Kidney epithelial cell (primary cell): Measurements from ENCODE around the gene CLMN. TPM values are rescaled to one million over a fixed set of nuclear protein-coding genes. Genes with fewer than 3 reads are reported as not detected.

Experiments used
- DNase-seq: peaks from one replicate; pipeline ENCODE4 v3.0.0-alpha.2; 2010; ENCODE audit warnings: low read depth
- H3K27me3 ChIP-seq: 2 replicates; pipeline ENCODE4 v1.6.0; 2011; ENCODE audit warnings: low read length; ENCODE audit not compliant: control insufficient read depth, insufficient read depth
- H3K36me3 ChIP-seq: 2 replicates; pipeline ENCODE4 v1.5.1; 2011; ENCODE audit warnings: low read length; ENCODE audit not compliant: control insufficient read depth, insufficient read depth
- H3K4me3 ChIP-seq: 2 replicates; pipeline ENCODE4 v1.5.1; 2011; ENCODE audit warnings: low read depth, mild to moderate bottlenecking, control low read depth, low read length
- total RNA-seq: library from RNA; depleted of rRNA; stranded (reverse); fragments of >200 nt; gene quantifications from 2 replicates; pipeline ENCODE4 v1.2.3, GENCODE V29; 2015
- TF ChIP-seq, protein P1 (sequence below): IDR thresholded peaks from 2 replicates; pipeline ENCODE4 v1.5.1; 2011; ENCODE audit warnings: mild to moderate bottlenecking, moderate library complexity, low read length, control low read depth, inconsistent platforms; ENCODE audit not compliant: insufficient read depth, poor library complexity, severe bottlenecking

CLMN gene
- total RNA-seq, 1 donor from 2014 or later, result 9.8 TPM

DNA sequence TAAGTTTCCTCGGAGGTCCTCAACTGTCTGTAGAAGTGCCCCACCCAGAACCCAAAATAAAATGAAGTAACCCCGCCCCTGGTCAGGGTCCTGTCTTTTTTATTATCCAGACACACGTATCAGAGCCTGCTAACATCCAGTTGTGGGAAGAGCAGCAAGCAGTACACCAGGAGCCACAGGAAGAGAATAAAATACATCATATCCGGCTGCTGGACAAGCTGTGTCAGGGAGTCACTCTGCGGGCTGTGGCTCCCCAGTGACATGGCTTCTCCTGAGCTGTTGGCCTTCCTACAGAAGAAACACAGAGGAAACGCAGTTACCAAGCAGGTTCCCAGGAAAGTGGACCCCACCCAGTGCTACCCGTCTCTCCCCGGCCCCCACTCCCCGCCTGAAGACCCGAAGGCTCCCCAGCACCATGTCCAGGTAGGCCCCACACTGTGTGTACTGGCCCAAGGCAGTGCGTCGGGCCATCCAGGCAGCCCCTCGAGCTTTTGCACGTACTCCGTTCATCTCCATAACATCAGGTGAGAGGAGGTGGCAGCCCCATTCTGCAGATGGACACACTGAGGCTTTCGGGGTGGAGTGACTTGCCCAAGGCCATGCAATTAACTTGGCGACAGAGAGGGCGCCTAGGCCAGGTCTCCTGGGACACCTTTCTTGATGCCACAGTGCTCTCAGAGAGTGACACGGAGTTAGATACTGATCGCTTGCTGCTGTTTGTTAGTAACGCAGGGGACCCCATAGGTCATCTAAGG is 128.1 kb downstream of the CLMN start:
- no peak overlapping the region for H3K4me3 ChIP-seq
- no peaks in the 10 kb centered on the region for H3K36me3 ChIP-seq
- no peak for DNase-seq
- TF ChIP-seq, protein P1, sequence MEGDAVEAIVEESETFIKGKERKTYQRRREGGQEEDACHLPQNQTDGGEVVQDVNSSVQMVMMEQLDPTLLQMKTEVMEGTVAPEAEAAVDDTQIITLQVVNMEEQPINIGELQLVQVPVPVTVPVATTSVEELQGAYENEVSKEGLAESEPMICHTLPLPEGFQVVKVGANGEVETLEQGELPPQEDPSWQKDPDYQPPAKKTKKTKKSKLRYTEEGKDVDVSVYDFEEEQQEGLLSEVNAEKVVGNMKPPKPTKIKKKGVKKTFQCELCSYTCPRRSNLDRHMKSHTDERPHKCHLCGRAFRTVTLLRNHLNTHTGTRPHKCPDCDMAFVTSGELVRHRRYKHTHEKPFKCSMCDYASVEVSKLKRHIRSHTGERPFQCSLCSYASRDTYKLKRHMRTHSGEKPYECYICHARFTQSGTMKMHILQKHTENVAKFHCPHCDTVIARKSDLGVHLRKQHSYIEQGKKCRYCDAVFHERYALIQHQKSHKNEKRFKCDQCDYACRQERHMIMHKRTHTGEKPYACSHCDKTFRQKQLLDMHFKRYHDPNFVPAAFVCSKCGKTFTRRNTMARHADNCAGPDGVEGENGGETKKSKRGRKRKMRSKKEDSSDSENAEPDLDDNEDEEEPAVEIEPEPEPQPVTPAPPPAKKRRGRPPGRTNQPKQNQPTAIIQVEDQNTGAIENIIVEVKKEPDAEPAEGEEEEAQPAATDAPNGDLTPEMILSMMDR, result no peak
- no peaks in the 10 kb centered on the region for H3K27me3 ChIP-seq

DNA sequence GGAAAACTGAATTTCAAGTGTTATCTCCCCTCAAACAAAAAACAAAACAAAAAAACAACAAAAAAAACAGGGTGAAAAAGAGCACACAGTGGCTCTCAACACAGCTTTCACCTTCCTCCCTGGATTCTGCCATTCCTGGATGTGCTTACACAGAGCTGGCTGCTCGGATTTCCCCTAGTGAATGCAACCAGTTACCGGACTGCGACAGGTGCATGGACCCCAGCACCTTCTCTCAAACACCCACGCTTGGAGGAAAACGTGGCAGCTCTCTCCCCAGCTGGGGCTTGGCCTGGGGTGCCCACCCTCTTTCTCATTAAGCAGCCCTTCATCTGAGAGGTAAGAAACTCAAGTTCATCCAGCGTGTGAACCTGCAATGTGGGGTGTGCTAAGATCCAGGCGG is 128.9 kb downstream of the CLMN start:
- H3K36me3 ChIP-seq, result no peaks in the 10 kb centered on the region
- H3K4me3 ChIP-seq, result no peak overlapping the region
- H3K27me3 ChIP-seq, result no peaks in the 10 kb centered on the region
- TF ChIP-seq, protein P1, result no peak
- DNase-seq, result no peak

DNA sequence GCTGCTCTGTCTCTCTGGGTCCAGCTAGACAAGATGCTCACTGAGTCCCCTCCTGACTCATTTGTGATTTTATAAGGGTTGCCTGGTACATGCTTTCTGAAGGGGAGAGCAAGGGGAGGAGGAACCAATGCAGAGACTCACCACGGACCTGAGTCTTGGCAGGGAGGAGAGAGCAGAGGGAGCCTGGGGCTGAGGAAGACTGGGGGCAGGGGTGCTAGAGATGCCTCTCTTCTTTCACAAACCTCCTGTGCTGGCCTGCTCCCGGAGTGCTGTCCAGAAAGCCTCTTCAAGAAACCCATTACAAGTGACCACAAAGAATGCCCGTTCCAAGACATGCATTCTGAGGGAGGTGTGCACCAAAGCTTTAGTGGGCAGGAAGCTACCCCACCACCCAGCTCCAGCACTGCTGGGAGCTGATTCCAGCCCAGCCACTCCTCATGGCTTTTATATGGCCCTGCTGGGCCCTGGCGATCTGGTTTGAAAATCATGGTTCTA is 129.3 kb downstream of the CLMN start:
- DNase-seq, result no peak
- no peaks in the 10 kb centered on the region for H3K27me3 ChIP-seq
- TF ChIP-seq, protein P1, result no peak
- no peak overlapping the region for H3K4me3 ChIP-seq
- H3K36me3 ChIP-seq, result no peaks in the 10 kb centered on the region

DNA sequence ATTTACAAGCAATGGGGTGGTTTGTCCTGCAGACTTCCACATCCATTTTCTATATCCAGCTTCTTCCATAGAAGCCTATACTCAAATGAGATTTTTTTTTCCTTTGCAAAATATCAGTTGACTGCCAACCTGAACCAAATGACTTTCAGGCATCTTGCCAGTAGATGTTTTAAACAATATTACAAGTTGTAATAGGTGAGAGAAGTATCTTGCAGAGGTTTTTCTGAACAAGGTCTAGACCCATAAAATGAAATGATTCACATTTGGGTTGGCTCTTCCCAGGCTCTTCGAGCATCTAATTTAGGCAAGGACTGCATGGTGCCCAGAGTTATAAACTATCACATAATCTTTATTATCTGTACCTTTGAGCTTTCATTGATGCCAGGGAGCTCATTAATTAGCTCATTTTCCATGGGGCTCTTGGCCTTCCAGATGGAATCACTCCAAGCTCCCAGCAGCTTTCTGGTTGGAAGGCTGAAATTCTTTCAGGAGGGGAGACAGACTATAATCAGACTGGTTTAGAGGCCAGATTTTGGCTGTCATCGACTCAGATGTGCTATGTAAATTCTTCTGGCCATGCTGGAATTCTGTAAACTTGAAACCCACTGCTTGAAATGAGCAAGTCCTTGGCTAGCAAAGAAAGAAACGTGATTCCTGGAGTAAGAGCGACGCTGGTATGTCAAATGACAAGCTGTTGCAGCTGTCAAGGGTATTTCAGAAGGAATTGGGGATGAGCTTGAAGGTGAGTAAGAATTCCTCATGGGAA is 130.2 kb downstream of the CLMN start:
- H3K27me3 ChIP-seq, result no peaks in the 10 kb centered on the region
- TF ChIP-seq, protein P1, result no peak
- H3K4me3 ChIP-seq, result no peak overlapping the region
- H3K36me3 ChIP-seq, result no peaks in the 10 kb centered on the region
- DNase-seq, result no peak

DNA sequence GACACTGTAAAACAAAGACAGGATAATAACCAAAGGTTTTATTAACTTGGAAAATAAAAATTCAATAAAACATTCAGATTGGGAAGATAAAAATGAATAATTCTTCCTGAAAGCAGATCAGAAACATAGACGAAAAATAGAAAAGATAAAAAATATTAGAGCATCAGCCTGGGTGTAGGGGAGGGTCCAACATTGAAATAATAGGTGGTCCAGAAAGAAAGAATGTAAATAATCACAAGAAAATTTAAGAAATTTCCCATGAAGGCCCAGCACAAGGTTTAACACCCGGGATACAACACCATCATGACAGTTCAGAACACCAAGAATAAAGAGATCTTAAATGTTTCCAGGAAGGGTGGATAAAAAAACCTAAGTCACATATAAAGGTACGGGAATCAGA is 131.3 kb downstream of the CLMN start:
- Histone ChIP-seq H3K36me3 (no peaks in the 10 kb centered on the region), H3K4me3 (no peak overlapping the region), H3K27me3 (no peaks in the 10 kb centered on the region)
- DNase-seq, result no peak
- TF ChIP-seq, protein P1, result no peak
